HL-60 (cell line): ENCODE measurements around the gene BAHCC1.

ENCODE experiments used
- DNase-seq, 2 experiments: peaks; one replicate each; pipeline ENCODE4 v3.0.0-alpha.2; 2010 to 2020; ENCODE audit warnings: low read depth in 1 of 2, low spot score in 1 of 2
- H3K27ac ChIP-seq: fragments of 250-450 bp; sonication (Bioruptor Pico); replicated peaks from 2 replicates; pipeline ENCODE4 v1.5.1; 2020; ENCODE audit warnings: mild to moderate bottlenecking, moderate library complexity
- H3K27me3 ChIP-seq: fragments of 250-450 bp; sonication (Bioruptor Pico); 2 replicates; pipeline ENCODE4 v1.5.1; 2021; ENCODE audit warnings: mild to moderate bottlenecking, moderate library complexity; ENCODE audit not compliant: insufficient read depth, poor library complexity, severe bottlenecking
- H3K4me3 ChIP-seq: replicated peaks from 2 replicates; pipeline ENCODE4 v1.5.1; 2011; ENCODE audit warnings: mild to moderate bottlenecking, control low read depth, low read length; ENCODE audit not compliant: insufficient read depth
- GABPA ChIP-seq: IDR thresholded peaks from 2 replicates; pipeline ENCODE4 v1.6.1; 2012; ENCODE audit warnings: low read depth
- POLR2AphosphoS5 ChIP-seq: IDR thresholded peaks from 2 replicates; pipeline ENCODE4 v1.6.1; 2012; ENCODE audit warnings: low read depth
- SPI1 ChIP-seq: IDR thresholded peaks from 2 replicates; pipeline ENCODE4 v1.6.1; 2012; ENCODE audit warnings: low read depth, mild to moderate bottlenecking, borderline replicate concordance
- TF ChIP-seq, protein P1 (sequence below): IDR thresholded peaks from one replicate; pipeline ENCODE4 v1.5.1; 2011; ENCODE audit warnings: low read length, control low read depth, inconsistent platforms; ENCODE audit not compliant: insufficient read depth
- TF ChIP-seq, protein P2 (sequence below): IDR thresholded peaks from 2 replicates; pipeline ENCODE4 v1.6.1; 2012; ENCODE audit warnings: low read depth; ENCODE audit not compliant: insufficient replicate concordance

Gene BAHCC1

DNA sequence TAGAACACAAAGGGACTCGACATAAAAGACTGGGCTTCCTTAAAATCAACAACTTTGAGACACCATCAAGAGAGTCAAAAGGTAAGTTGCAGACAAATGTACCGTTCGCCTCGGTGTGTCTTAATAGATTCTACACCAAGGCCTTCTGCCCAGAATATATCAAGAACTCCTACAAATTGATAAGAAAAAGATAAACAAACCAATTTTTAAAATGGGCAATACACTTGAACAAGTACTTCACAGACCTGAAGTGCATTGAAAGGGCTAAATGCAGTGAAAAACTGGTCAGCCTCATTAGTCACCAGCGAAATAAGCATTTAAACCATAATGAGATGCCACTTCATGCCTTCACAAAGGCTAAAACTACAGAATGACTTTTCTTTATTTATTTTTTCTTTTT lies 20.4 kb upstream of the BAHCC1 start:
- TF ChIP-seq, protein P1, sequence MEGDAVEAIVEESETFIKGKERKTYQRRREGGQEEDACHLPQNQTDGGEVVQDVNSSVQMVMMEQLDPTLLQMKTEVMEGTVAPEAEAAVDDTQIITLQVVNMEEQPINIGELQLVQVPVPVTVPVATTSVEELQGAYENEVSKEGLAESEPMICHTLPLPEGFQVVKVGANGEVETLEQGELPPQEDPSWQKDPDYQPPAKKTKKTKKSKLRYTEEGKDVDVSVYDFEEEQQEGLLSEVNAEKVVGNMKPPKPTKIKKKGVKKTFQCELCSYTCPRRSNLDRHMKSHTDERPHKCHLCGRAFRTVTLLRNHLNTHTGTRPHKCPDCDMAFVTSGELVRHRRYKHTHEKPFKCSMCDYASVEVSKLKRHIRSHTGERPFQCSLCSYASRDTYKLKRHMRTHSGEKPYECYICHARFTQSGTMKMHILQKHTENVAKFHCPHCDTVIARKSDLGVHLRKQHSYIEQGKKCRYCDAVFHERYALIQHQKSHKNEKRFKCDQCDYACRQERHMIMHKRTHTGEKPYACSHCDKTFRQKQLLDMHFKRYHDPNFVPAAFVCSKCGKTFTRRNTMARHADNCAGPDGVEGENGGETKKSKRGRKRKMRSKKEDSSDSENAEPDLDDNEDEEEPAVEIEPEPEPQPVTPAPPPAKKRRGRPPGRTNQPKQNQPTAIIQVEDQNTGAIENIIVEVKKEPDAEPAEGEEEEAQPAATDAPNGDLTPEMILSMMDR: no peak
- TF ChIP-seq, protein P2, sequence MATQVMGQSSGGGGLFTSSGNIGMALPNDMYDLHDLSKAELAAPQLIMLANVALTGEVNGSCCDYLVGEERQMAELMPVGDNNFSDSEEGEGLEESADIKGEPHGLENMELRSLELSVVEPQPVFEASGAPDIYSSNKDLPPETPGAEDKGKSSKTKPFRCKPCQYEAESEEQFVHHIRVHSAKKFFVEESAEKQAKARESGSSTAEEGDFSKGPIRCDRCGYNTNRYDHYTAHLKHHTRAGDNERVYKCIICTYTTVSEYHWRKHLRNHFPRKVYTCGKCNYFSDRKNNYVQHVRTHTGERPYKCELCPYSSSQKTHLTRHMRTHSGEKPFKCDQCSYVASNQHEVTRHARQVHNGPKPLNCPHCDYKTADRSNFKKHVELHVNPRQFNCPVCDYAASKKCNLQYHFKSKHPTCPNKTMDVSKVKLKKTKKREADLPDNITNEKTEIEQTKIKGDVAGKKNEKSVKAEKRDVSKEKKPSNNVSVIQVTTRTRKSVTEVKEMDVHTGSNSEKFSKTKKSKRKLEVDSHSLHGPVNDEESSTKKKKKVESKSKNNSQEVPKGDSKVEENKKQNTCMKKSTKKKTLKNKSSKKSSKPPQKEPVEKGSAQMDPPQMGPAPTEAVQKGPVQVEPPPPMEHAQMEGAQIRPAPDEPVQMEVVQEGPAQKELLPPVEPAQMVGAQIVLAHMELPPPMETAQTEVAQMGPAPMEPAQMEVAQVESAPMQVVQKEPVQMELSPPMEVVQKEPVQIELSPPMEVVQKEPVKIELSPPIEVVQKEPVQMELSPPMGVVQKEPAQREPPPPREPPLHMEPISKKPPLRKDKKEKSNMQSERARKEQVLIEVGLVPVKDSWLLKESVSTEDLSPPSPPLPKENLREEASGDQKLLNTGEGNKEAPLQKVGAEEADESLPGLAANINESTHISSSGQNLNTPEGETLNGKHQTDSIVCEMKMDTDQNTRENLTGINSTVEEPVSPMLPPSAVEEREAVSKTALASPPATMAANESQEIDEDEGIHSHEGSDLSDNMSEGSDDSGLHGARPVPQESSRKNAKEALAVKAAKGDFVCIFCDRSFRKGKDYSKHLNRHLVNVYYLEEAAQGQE: no peak
- TF ChIP-seq POLR2AphosphoS5: no peak
- TF ChIP-seq GABPA: no peak
- no peak for TF ChIP-seq SPI1
- no peaks in the 10 kb centered on the region for H3K27me3 ChIP-seq
- no peak overlapping the region for H3K4me3 ChIP-seq
- H3K27ac ChIP-seq: no peak overlapping the region
- no peak for DNase-seq

DNA sequence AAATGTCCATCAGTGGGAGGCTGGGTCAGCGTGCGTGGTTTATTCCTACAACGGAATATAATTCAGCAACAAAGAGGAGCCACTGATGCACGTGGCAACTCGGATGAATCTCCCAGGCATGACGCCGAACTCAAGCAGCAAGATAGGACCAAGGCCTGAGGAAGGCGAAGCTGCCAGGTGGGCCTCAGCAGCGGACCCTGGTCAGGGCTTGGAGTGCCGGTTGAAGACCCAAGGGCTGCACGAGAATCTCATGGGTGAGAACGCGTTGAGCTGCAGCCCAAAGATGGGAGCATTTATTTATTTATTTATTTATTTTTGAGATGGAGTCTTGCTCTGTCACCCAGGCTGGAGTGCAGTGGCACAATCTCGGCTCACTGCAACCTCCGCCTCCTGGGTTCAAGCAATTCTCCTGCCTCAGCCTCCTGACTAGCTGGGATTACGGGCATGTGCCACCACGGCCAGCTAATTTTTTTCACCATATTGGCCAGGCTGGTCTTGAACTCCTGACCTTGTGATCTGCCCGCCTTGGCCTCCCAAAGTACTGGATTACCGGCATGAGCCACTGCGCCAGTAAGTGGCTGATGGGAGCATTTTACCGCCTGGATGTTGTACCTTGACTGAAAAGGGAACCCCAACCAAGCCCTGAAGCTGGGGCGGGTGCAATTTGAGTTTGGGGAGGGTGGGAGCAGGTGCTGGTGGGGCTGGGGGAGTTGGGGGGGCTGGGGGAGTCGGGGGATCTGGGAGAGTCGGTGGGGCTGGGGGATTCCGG lies 18.1 kb upstream of the BAHCC1 start:
- TF ChIP-seq SPI1 (no peak), POLR2AphosphoS5 (no peak), GABPA (no peak)
- TF ChIP-seq, protein P2: no peak
- TF ChIP-seq, protein P1: no peak
- H3K4me3 ChIP-seq: no peak overlapping the region
- DNase-seq: no peak
- H3K27me3 ChIP-seq: no peaks in the 10 kb centered on the region
- no peak overlapping the region for H3K27ac ChIP-seq

DNA sequence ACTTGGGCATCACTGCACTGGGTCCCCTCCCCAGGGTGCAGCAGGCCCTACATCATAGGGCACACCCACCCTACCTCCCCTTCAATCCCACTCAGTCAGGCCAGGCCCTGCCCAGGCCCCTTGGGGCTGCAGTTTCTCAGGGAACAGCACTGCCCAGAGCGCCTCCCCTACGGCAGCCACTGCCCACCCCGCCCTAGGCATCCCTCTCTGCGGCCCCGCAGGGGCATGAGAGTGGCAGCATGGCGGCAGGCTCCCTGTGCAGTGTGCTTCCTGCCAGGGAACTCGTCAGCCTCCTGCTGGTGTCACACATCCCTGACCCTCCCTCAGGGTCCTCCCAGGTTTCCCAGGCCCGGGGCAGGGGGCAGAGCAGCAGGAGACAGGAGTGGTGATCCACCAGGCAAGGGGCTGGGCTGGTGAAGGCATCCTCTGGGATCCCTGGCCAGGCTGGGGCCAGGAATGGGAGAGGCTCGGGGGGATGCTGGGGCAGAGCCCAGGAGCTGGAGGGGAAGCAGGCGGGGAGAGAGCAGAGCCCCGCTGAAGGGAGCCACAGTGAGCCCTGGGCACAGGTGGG lies 16.2 kb upstream of the BAHCC1 start:
- no peak overlapping the region for H3K27ac ChIP-seq
- DNase-seq: no peak
- no peak overlapping the region for H3K4me3 ChIP-seq
- TF ChIP-seq, protein P1: no peak
- no peak for TF ChIP-seq GABPA
- no peak for TF ChIP-seq SPI1
- TF ChIP-seq POLR2AphosphoS5: no peak
- TF ChIP-seq, protein P2: no peak
- H3K27me3 ChIP-seq: no peaks in the 10 kb centered on the region
